Dendritic cell treated with granulocyte-macrophage colony-stimulating factor and Interleukin-4, amounts not matched to agents 40 ng/mL and 50 ng/mL, for 4 days (primary cell): ENCODE data around the gene UBE2C.
"Not testable (repeated sequence)": the region's sequence is repeated elsewhere in the genome, so short reads cannot be mapped to it uniquely, and the experiment has no call there.

ENCODE experiments used
- H3K27ac Mint-ChIP-seq: one replicate; pipeline ENCODE4 v1.8.0; 2022; ENCODE audit warnings: mild to moderate bottlenecking, mixed read lengths
- H3K27me3 Mint-ChIP-seq: one replicate; pipeline ENCODE4 v1.8.0; 2022; ENCODE audit warnings: mild to moderate bottlenecking, mixed read lengths
- H3K36me3 Mint-ChIP-seq: one replicate; pipeline ENCODE4 v1.8.0; 2022; ENCODE audit warnings: low read depth, mixed read lengths
- H3K4me1 Mint-ChIP-seq: one replicate; pipeline ENCODE4 v1.8.0; 2022; ENCODE audit warnings: low read depth, mixed read lengths
- H3K4me3 Mint-ChIP-seq: one replicate; pipeline ENCODE4 v1.8.0; 2022; ENCODE audit warnings: mild to moderate bottlenecking, moderate library complexity, mixed read lengths
- H3K9me3 Mint-ChIP-seq: one replicate; pipeline ENCODE4 v1.8.0; 2022; ENCODE audit warnings: mixed read lengths
- intact Hi-C: fragments of 100-400 bp; cut with micrococcal nuclease; formaldehyde crosslinking; loops from one replicate; pipeline ENCODE4 v1.15.0; 2022

UBE2C gene

DNA sequence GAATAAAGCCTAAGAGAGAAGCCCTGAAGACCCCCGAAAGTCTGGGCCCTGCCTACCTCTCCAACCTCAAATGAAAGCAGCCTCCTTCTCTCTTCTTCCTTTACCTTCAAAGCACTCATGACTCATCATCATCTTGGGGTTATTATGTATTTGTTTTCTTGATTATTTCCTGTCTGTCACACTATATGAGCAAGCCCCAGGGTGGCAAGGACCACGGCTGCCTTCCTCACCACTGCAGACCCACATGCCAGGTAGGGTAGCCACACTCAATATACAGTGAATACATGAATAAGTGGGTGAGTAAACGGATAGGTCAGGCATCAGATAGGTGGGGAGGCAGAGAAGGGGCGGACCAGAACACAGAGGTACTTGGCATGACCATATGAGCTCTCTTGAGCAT lies 29.6 kb upstream of the UBE2C start:
- intact Hi-C loops, result no loop called here
- H3K4me3 Mint-ChIP-seq, result no peak overlapping the region
- no peaks in the 10 kb centered on the region for H3K36me3 Mint-ChIP-seq
- H3K9me3 Mint-ChIP-seq, result no peaks in the 10 kb centered on the region
- H3K27ac Mint-ChIP-seq, result no peak overlapping the region
- H3K4me1 Mint-ChIP-seq, result peaks cover 12% of the 10 kb centered on the region
- peaks cover 5% of the 10 kb centered on the region for H3K27me3 Mint-ChIP-seq

DNA sequence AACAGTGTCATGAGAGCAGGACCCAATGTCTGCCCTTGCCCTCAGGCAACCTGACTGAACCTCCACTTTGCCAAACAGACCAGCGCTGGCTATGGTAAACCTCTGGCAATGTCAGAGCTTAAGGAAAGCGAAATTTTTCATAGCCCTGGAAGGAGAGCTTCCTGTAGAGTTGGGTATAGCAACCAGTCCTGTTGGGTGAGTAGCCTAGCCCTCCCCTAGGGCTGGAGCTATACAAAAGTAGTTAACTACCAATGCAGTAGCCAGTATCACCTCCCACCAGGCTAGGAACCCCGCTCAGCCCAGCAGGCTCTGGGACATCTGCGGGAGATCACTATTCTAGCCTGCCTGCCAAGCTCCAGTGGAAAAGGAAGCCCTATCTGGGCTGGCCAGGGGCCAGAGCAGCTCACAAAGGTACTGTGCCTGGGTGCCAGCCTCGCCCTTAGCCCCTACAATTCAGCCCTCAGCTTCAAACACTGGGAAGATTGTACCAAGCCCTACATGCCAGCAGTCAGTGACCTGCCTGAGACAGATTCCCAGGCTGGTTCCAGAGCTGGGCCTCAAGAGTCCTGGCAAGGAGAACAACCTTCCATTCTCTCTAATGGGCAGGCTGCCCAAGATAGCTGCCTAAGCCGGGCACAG lies 28.7 kb upstream of the UBE2C start:
- Mint-ChIP-seq H3K27ac (no peak overlapping the region), H3K36me3 (no peaks in the 10 kb centered on the region), H3K4me3 (no peak overlapping the region), H3K4me1 (peaks cover 17% of the 10 kb centered on the region), H3K27me3 (peaks cover 5% of the 10 kb centered on the region), H3K9me3 (no peaks in the 10 kb centered on the region)
- intact Hi-C loops, result no loop called here

DNA sequence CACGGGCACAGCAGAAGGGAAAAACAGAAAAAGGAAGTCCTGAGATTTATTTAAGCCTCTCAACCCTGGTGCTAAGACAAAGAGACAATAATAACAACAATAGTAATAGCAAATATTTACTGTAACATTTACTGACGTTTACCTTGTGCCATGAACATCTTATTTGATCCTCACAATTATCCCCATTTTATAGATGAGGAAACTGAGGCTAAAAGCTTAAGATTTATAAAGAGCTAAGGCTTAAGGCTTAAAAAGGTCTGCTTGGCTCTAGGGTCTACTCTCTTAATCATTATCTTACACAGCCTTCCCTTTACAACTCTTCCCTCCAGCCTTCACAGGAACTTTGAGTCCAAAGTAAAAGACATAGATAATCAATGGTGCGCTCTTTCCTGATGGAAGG lies 24.1 kb upstream of the UBE2C start:
- Mint-ChIP-seq H3K4me3 (no peak overlapping the region), H3K27me3 (peaks cover 3% of the 10 kb centered on the region), H3K36me3 (peaks cover 13% of the 10 kb centered on the region), H3K4me1 (peaks cover 29% of the 10 kb centered on the region), H3K27ac (no peak overlapping the region), H3K9me3 (no peaks in the 10 kb centered on the region)
- intact Hi-C loops, result no loop called here

DNA sequence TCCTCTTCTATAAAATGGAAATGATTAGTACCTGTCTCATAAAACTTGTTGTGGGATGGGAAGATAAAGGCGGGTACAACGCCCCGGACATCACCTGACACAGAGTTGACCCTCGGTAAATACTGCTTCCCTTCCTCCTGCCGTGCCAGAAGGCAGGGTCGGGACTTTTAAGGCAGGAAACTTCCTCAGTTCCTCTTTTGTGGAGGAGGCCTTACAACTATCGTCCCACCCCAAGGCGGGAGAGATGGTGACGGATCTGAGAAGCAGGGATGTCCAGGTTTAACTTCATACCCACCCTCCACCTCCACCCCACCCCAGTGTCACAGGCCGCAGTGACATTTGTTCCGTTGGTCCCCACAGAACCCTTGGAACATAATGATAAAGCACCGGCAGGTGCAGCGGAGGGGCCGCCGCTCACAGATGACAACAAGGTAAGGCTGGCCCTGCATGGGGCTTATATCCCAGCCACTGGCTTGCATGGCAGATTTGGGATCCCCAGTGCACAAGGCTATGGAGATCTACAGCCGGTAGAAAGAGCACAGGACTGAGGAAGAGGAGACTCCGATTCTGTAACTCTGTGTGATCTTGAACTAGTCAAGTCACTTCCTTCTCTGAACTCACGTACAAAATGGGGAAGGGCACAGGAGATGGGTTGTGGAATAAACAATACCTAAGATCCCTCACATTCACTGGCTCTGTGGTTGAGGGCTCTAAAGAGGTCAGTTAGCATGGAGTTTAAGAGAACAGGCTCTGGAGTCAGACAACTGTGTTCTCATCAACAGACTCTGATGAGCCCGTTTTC lies 19.9 kb upstream of the UBE2C start:
- intact Hi-C loops, result no loop called here
- peaks cover under 1% of the 10 kb centered on the region for H3K27me3 Mint-ChIP-seq
- H3K4me3 Mint-ChIP-seq, result peak overlapping the region; percentile 84
- peak overlapping the region; percentile 87 for H3K27ac Mint-ChIP-seq
- H3K9me3 Mint-ChIP-seq, result no peaks in the 10 kb centered on the region
- peaks cover 54% of the 10 kb centered on the region for H3K36me3 Mint-ChIP-seq
- H3K4me1 Mint-ChIP-seq, result peaks cover 31% of the 10 kb centered on the region

DNA sequence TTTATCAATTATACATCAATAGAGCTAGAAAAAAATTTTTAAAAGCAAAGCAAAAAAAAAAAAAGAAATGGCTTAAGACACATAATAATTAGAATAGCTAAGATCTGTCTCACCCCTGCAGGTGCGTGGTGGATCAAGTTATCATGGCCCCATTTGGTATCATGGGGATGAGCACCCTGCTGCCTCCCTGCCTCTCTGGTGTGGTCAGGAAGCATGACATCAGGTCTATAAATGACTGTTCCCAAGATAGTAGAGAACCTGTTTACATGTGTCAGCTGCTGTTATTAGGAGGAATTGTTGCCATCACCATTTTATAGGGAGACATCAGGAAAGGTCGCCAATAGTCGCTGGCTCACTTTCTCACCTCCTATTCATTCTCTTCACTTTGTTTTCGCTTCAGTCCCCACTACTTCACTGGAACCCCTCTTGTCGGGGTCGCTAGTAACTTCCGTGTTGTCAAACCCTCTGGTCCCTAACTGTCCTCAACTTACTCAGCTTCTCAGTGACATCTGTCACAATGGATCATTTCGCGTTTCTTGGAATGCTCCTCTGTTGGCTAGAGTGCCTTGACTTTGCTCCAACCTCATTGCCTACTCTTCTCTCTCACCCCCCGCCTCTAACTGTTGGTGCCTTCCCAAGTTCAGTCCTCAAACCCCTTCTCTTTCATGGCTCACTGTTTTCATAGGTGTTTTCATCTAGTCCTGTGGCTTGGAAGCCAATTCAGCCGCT lies 15.9 kb upstream of the UBE2C start:
- Mint-ChIP-seq H3K27me3 (no peaks in the 10 kb centered on the region), H3K36me3 (peaks cover 85% of the 10 kb centered on the region), H3K4me3 (no peak overlapping the region), H3K4me1 (peaks cover 39% of the 10 kb centered on the region), H3K27ac (no peak overlapping the region), H3K9me3 (no peaks in the 10 kb centered on the region)
- intact Hi-C loops, result no loop called here

DNA sequence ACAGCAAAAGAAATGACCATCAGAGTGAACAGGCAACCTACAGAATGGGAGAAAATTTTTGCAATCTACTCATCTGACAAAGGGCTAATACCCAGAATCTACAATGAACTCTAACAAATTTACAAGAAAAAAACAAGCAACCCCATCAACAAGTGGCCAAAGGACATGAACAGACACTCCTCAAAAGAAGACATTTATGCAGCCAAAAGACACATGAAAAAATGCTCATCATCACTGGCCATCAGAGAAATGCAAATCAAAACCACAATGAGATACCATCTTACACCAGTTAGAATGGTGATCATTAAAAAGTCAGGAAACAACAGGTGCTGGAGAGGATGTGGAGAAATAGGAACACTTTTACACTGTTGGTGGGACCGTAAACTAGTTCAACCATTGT lies 14.9 kb upstream of the UBE2C start:
- intact Hi-C loops, H3K27me3 Mint-ChIP-seq, H3K4me3 Mint-ChIP-seq, H3K9me3 Mint-ChIP-seq, H3K27ac Mint-ChIP-seq: not testable (repeated sequence)
- H3K4me1 Mint-ChIP-seq, result peaks cover 36% of the 10 kb centered on the region
- H3K36me3 Mint-ChIP-seq, result peaks cover 91% of the 10 kb centered on the region

DNA sequence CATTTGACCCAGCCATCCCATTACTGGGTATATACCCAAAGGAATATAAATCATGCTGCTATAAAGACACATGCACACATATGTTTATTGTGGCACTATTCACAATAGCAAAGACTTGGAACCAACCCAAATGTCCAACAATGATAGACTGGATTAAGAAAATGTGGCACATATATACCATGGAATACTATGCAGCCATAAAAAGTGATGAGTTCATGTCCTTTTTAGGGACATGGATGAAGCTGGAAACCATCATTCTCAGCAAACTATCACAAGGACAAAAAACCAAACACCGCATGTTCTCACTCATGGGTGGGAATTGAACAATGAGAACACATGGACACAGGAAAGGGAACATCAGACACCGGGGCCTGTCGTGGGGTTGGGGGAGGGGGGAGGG lies 14.5 kb upstream of the UBE2C start:
- H3K4me3 Mint-ChIP-seq, H3K27ac Mint-ChIP-seq, H3K27me3 Mint-ChIP-seq, H3K9me3 Mint-ChIP-seq: not testable (repeated sequence)
- intact Hi-C loops, result loop anchor here (2.0 kb wide), 1 partner anchor 165 kb away; no protein-coding TSS in a partner anchor
- Mint-ChIP-seq H3K4me1 (peaks cover 31% of the 10 kb centered on the region), H3K36me3 (peaks cover 91% of the 10 kb centered on the region)

DNA sequence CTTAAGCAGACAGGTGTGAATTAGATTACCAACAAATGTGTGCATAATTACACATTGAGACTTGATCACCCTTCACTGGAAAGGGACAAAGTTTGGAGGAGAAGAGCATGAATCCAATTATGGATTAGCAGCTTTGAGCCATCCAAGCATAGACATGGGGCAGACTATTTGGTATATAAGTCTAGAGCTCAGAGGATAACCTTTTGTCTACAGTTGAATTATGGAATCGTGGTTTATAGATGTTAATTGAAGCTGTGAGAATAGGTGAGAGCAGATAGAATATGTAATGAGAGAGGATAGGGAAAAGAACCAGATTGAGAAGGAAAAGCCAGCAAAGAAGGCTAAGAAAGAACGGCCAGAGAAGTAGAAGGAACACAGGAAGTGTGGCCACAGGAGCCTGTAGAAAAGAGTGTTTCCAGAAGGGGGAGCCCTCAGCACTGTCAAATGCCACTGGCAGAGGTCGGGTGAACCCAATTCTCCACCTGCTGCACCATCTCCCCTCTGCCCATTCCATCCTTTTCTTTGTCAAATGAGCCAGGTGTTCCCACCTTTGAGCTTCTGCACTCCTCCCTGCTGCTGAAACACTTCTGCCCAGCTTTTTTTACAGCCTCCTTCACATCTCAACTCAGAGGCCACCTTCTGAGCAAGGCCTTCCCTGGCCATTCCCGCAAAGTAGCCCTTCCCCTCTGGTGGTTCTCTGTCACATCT lies 13.4 kb upstream of the UBE2C start:
- Mint-ChIP-seq H3K4me1 (peaks cover 29% of the 10 kb centered on the region), H3K36me3 (peaks cover 91% of the 10 kb centered on the region), H3K4me3 (no peak overlapping the region), H3K27ac (peak overlapping the region; percentile 20), H3K27me3 (no peaks in the 10 kb centered on the region), H3K9me3 (no peaks in the 10 kb centered on the region)
- intact Hi-C loops, result loop anchor here (2.0 kb wide), 1 partner anchor 164 kb away; no protein-coding TSS in a partner anchor

DNA sequence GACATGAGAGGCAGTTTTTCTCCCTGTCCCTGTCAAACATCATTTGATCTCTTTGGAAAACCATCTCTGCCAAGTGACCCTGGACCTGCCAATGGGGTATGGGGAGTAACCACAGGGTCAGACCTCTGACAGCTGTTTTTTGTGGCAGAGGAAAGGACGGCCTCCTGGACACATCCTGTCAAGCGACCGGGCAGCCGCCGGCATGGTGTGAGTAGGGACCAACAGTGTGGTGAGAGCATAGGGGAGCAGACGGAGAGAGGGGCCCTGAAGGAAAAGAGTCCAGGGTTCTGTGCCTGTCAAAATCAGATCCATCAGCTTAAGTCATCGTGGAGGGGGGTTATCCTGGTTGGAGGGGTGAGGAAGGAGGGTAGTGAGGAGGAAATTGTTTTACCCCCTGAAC lies 10.6 kb upstream of the UBE2C start:
- Mint-ChIP-seq H3K27ac (no peak overlapping the region), H3K27me3 (no peaks in the 10 kb centered on the region), H3K36me3 (peaks cover 91% of the 10 kb centered on the region), H3K4me3 (no peak overlapping the region), H3K4me1 (peaks cover 18% of the 10 kb centered on the region), H3K9me3 (no peaks in the 10 kb centered on the region)
- intact Hi-C loops, result loop anchor here (10.0 kb wide), 1 partner anchor 83 kb away; the partner anchor contains the start of genes SPATA25 and ZSWIM1

DNA sequence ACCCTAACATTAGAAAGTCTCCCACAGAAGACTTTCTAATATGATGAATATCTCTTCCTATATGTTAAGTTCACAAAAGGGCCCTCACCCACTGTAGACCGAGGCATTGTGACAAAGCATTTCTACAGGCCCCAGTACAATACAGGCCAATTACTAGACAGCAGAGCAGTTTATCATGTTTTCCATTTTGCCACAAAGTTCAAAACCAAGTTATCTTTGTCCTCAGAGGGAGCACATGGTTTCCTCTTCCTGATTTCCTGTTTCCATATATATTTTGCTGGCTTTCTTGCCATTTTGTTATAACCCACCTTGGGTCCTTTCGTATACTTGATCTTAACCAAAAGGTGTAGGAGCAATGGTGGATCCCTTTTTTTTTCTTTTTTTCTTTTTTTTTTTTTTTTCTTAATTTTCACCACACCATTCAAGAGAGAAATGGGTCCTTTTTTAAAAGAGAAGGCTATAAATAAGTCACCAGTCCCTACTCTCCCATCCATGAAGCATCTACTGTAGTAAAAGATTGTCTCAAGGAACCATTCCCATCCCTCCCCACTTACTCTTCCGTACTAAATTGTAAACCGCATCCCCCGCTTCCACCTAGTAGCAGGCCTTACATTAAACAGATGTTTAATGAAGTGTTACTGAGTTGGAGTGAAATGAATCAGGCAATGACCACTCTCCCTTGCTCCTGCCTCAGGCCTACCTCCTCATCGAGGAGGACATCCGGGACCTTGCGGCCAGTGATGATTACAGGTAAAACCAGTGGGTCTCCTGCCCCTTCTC lies 2.1 kb upstream of the UBE2C start:
- Mint-ChIP-seq H3K4me1 (peaks cover 18% of the 10 kb centered on the region), H3K27me3 (no peaks in the 10 kb centered on the region), H3K9me3 (no peaks in the 10 kb centered on the region), H3K4me3 (no peak overlapping the region), H3K27ac (no peak overlapping the region), H3K36me3 (peaks cover 68% of the 10 kb centered on the region)
- intact Hi-C loops, result no loop called here

DNA sequence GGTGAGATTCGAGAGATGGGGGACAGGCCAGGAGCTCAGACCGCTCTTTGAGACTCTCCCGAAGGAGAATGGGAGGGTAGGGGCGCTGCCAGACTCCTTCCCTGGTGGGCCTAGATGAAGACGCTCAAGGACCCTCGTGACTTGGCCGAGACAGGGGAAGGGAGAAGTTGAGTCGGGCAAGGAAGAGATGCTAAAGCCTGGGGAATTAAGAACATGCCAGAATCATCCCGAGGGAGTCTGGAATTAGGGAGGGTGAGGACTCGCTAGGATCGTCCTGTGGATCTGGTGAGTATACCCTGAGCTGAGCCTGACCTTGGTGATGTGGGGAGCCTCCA lies 529 bp downstream of the UBE2C start:
- H3K27ac Mint-ChIP-seq, result peak overlapping the region; percentile 39
- H3K4me3 Mint-ChIP-seq, result peak overlapping the region; percentile 83
- intact Hi-C loops, result loop anchor here (2.0 kb wide), 1 partner anchor 44 kb away; the partner anchor contains the start of genes ACOT8 and ZSWIM3
- H3K4me1 Mint-ChIP-seq, result peaks cover 18% of the 10 kb centered on the region
- H3K36me3 Mint-ChIP-seq, result peaks cover 42% of the 10 kb centered on the region
- H3K27me3 Mint-ChIP-seq, result no peaks in the 10 kb centered on the region
- no peaks in the 10 kb centered on the region for H3K9me3 Mint-ChIP-seq

DNA sequence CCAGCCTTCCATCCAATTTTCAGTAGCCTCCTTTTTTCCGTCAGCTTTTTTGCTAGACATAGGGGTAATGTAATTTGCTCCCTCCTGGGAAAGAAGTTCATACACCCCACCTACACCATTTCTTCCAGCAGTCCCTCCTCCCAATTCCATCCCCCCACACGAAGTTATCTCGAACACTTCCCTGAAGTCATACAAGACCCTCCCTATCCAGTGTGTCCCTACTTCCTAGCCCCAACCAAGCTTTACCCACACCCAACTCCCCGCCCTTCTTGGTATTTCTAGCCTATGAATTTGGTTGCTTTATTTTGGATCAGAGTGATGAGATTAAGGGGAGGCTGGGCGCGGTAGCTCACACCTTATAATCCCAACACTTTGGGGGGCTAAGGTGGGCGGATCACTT lies 1.0 kb downstream of the UBE2C start:
- intact Hi-C loops, result loop anchor here (2.0 kb wide), 1 partner anchor 43 kb away; the partner anchor contains the start of genes ACOT8 and ZSWIM3
- peaks cover 18% of the 10 kb centered on the region for H3K4me1 Mint-ChIP-seq
- no peaks in the 10 kb centered on the region for H3K27me3 Mint-ChIP-seq
- H3K9me3 Mint-ChIP-seq, result no peaks in the 10 kb centered on the region
- no peak overlapping the region for H3K27ac Mint-ChIP-seq
- H3K4me3 Mint-ChIP-seq, result peak overlapping the region; percentile 83
- H3K36me3 Mint-ChIP-seq, result peaks cover 37% of the 10 kb centered on the region

DNA sequence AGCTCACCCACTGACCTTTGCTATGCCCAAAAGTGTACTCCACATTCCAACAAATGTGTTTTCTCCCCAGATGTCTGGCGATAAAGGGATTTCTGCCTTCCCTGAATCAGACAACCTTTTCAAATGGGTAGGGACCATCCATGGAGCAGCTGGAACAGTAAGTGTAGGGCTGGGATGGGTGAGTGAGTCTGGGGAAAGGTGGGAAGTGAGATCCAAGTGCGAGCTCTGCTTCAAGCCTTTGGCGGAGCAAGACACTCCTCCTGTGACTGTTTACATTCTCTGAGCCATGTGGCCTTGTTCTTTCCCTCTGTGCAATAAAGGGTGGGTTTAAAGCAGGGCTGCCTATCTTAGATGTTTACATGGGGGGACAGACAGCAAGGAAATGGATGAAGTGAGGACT lies 1.9 kb downstream of the UBE2C start:
- intact Hi-C loops, result no loop called here
- no peaks in the 10 kb centered on the region for H3K9me3 Mint-ChIP-seq
- H3K4me1 Mint-ChIP-seq, result peaks cover 18% of the 10 kb centered on the region
- H3K4me3 Mint-ChIP-seq, result no peak overlapping the region
- peaks cover 28% of the 10 kb centered on the region for H3K36me3 Mint-ChIP-seq
- no peaks in the 10 kb centered on the region for H3K27me3 Mint-ChIP-seq
- no peak overlapping the region for H3K27ac Mint-ChIP-seq
